ENCODE measurements around the gene USP51.
"Not testable (repeated sequence)": the region's sequence is repeated elsewhere in the genome, so short reads cannot be mapped to it uniquely, and the experiment has no call there.

USP51 gene

DNA sequence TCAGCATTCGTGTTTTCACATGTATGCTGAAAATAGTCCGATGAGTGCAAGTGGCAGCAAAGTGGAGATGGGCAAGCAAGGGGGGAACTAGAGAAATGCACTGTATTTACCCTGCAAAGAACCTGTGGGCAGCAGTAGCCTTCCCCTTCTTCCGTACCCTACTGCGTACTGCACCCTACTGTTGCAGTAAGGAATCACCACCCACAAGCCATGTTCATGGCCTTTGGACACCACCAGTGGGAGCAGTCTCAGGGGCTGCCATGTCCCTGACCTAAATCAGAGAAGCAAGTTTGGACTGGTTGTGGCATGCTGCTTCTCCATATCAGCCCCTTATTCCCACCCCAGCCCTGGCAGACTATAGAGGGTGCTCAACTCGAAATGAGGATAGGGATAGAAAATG, 25.6 kb downstream of the USP51 start:
- not testable (repeated sequence) for ATAC-seq

- ATAC-seq = not testable (repeated sequence)
Observed at GRCh38 chrX:55459926-55460325, 29.7 kb downstream of the USP51 start.

DNA sequence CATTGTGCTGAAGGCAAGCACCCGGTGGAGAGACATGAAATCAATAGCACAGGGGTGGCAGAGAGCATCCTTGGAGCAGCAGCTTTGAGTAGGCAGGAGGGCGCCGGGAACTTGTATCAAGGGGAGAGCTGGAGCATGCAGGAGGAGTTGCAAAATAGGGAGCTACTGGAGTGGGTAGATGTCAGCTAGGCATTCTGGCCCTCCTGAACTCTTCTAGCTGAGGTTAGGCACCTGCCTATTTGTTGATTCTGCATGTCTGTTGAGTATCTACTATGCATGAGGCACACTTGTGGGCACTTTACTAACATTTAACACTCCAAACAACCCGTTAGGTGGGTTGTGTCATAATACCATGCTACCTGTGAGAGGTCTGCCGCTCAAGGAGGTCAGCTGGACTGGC, 30.2 kb downstream of the USP51 start:
- ATAC-seq = not testable (repeated sequence)

- not testable (repeated sequence) for ATAC-seq
Observed at GRCh38 chrX:55455708-55456107, 33.9 kb downstream of the USP51 start.

DNA sequence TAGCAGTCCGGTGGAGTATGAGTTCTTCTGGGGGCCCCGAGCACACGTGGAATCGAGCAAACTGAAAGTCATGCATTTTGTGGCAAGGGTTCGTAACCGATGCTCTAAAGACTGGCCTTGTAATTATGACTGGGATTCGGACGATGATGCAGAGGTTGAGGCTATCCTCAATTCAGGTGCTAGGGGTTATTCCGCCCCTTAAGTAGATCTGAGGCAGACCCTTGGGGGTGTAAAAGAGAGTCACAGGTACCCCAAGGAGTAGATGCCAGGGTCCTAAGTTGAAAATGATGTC, 36.9 kb downstream of the USP51 start:
- peak in 1 of 2 donors; percentile 6 for ATAC-seq

GRCh38 chrX:55451990-55452832, 37.4 kb downstream of the USP51 start, which contains the start of gene MAGEH1:
Gene MAGEH1, plus strand, starts transcription at chrX:55452127. Its CDS starts 248 bp downstream, at chrX:55452375.
- ATAC-seq = peak; percentile 98

DNA sequence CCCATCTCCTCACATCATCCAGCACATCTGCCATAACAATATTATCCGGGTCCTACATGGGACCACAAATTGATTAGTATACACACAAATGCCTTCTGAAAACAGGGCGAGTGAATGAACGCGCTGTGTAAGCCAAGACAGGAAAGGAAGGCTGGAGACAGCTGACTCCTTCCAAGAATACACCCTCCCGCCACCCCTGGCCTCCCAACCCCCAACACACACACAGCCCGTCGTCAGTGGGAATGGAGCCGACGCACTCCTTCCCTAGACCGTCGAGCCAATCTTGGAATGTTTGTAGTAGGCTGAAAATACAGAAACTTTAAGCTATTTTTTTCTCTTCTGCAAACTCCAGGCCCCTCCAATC, 38.0 kb downstream of the USP51 start:
- peak; percentile 4 to 23 for ATAC-seq

- no peak for ATAC-seq
Observed at GRCh38 chrX:55451141-55451540, 38.5 kb downstream of the USP51 start.

- no peak for ATAC-seq
Observed at GRCh38 chrX:55450259-55450658, 39.4 kb downstream of the USP51 start.

GRCh38 chrX:55443468-55443867, 46.2 kb downstream of the USP51 start:
- ATAC-seq = not testable (repeated sequence)
